HCT116 (cell line): ENCODE results near the gene PRDM9. TPM values are rescaled to one million over a fixed set of nuclear protein-coding genes. Genes with fewer than 3 reads are reported as not detected.
"Not testable (repeated sequence)": the region's sequence is repeated elsewhere in the genome, so short reads cannot be mapped to it uniquely, and the experiment has no call there.

ENCODE experiments used
- ATAC-seq: fragments of 200-7000 bp; cut with Tn5 transposase; 2 replicates; pipeline ENCODE4 v1.9.1; 2020; ENCODE audit warnings: mild to moderate bottlenecking, moderate library complexity
- BruUV-seq: library from RNA; stranded (reverse); fragments of 400-500 nt; replicated peaks from 2 replicates; lab custom pipeline; 2021; lab: Mats Ljungman, UMichigan
- CTCF ChIA-PET: fragments of 300-600 bp; sonication (Branson Sonifier 250); formaldehyde crosslinking; loops from one replicate; lab custom pipeline; 2021; ENCODE audit warnings: antibody characterized with exemption; lab: Charles Lee
- POLR2A ChIA-PET: fragments of 300-600, 350-600 bp; sonication (Branson Sonifier 250); formaldehyde crosslinking; loops from one replicate; lab custom pipeline; 2021; ENCODE audit warnings: antibody characterized with exemption; lab: Charles Lee
- RAD21 ChIA-PET, 2 experiments: fragments of 300-600 bp; sonication (Branson Sonifier 250); formaldehyde crosslinking; loops; one replicate each; lab custom pipeline; 2023; ENCODE audit warnings: low total read pairs in 2 of 2; ENCODE audit not compliant: uncharacterized antibody in 2 of 2, unreplicated experiment in 2 of 2, low non-redundant PET in 1 of 2; lab: Charles Lee
- DNase-seq: peaks from one replicate; pipeline ENCODE4 v3.0.0-alpha.2; 2010; ENCODE audit warnings: low read depth, low spot score
- H2AFZ ChIP-seq: fragments of 200-600 bp; shearing (Covaris generic), sonication (generic); 2 replicates; pipeline ENCODE4 v1.6.1; 2017; ENCODE audit warnings: low read depth, mixed run types, mixed read lengths, antibody characterized with exemption, low read length; ENCODE audit not compliant: poor library complexity, severe bottlenecking
- H3K27ac ChIP-seq: 2 replicates; pipeline ENCODE4 v1.5.1; 2012; ENCODE audit warnings: low read depth, low read length
- H3K27me3 ChIP-seq: fragments of 200-600 bp; sonication (generic); 2 replicates; pipeline ENCODE4 v1.6.1; 2016; ENCODE audit warnings: mixed run types, low read length, mixed read lengths; ENCODE audit not compliant: insufficient read depth
- H3K36me3 ChIP-seq, 2 experiments: fragments of 200-500 bp in 1 of 2; fragments of 200-600 bp in 1 of 2; sonication (Bioruptor generic) in 1 of 2; sonication (generic) in 1 of 2; 2 replicates each; pipeline versions ENCODE4 v1.5.1 to v1.6.1; 2014 to 2016; ENCODE audit warnings: low read length in 2 of 2, inconsistent platforms in 1 of 2, mixed read lengths in 1 of 2, mixed run types in 1 of 2; ENCODE audit not compliant: insufficient read depth in 2 of 2, control insufficient read depth in 1 of 2
- H3K4me1 ChIP-seq, 2 experiments: fragments of 200-600 bp in 1 of 2; sonication (generic) in 1 of 2; 2 replicates each; pipeline versions ENCODE4 v1.5.1 to v1.6.1; 2012 to 2017; ENCODE audit warnings: low read length in 2 of 2, inconsistent platforms in 1 of 2, mild to moderate bottlenecking in 1 of 2, mixed read lengths in 1 of 2, mixed run types in 1 of 2, moderate library complexity in 1 of 2; ENCODE audit not compliant: insufficient read depth in 2 of 2, control insufficient read depth in 1 of 2
- H3K4me2 ChIP-seq: fragments of 200-600 bp; sonication (generic); 2 replicates; pipeline ENCODE4 v1.6.1; 2017; ENCODE audit warnings: mixed run types, low read length, mixed read lengths
- H3K4me3 ChIP-seq, 2 experiments: fragments of 200-600 bp in 1 of 2; sonication (generic) in 1 of 2; replicated peaks in 1 of 2; 2 replicates each; pipeline ENCODE4 v1.5.1; 2011 to 2016; ENCODE audit warnings: low read length in 2 of 2, control low read depth in 1 of 2, low read depth in 1 of 2, mild to moderate bottlenecking in 1 of 2, mixed read lengths in 1 of 2, mixed run types in 1 of 2
- H3K79me2 ChIP-seq: fragments of 200-600 bp; sonication (generic); 2 replicates; pipeline ENCODE4 v1.6.1; 2017; ENCODE audit warnings: mild to moderate bottlenecking, mixed run types, low read length, moderate library complexity, mixed read lengths; ENCODE audit not compliant: insufficient read depth
- H3K9ac ChIP-seq: fragments of 200-600 bp; sonication (generic); 2 replicates; pipeline ENCODE4 v1.6.1; 2016; ENCODE audit warnings: low read length, mixed read lengths
- H3K9me2 ChIP-seq: fragments of 200-600 bp; sonication (generic), shearing (Covaris generic); 2 replicates; pipeline ENCODE4 v1.6.1; 2017; ENCODE audit warnings: mixed run types, mild to moderate bottlenecking, moderate library complexity; ENCODE audit not compliant: insufficient read depth
- H3K9me3 ChIP-seq, 2 experiments: fragments of 200-500 bp in 1 of 2; fragments of 200-600 bp in 1 of 2; sonication (Bioruptor generic) in 1 of 2; sonication (generic) in 1 of 2; 2 replicates each; pipeline ENCODE4 v1.6.1; 2014 to 2017; ENCODE audit warnings: low read length in 2 of 2, mixed read lengths in 2 of 2, inconsistent platforms in 1 of 2, low read depth in 1 of 2, mild to moderate bottlenecking in 1 of 2, mixed run types in 1 of 2, moderate library complexity in 1 of 2; ENCODE audit not compliant: control insufficient read depth in 1 of 2, insufficient read depth in 1 of 2
- H4K20me1 ChIP-seq: fragments of 200-600 bp; sonication (generic), shearing (Covaris generic); 2 replicates; pipeline ENCODE4 v1.6.1; 2017; ENCODE audit warnings: mixed run types, mild to moderate bottlenecking, moderate library complexity; ENCODE audit not compliant: insufficient read depth
- CTCF ChIP-seq, 3 experiments: fragments of 200-600 bp in 1 of 3; sonication (generic) in 1 of 3; IDR thresholded peaks in 2 of 3; conservative IDR thresholded peaks in 1 of 3; 2 replicates each; pipeline ENCODE4 v1.5.1; 2012 to 2017; ENCODE audit warnings: low read depth in 2 of 3, low read length in 2 of 3, antibody characterized with exemption in 1 of 3, borderline replicate concordance in 1 of 3, control low read depth in 1 of 3, mild to moderate bottlenecking in 1 of 3, mixed read lengths in 1 of 3, mixed run types in 1 of 3, moderate library complexity in 1 of 3; ENCODE audit not compliant: insufficient read depth in 1 of 3
- EGR1 ChIP-seq: IDR thresholded peaks from 2 replicates; pipeline ENCODE4 v1.6.1; 2012; ENCODE audit warnings: low read depth
- ELF1 ChIP-seq: IDR thresholded peaks from 2 replicates; pipeline ENCODE4 v1.6.1; 2012; ENCODE audit warnings: low read depth, borderline replicate concordance
- EZH2 ChIP-seq: fragments of 200-600 bp; sonication (generic); IDR thresholded peaks from 2 replicates; pipeline ENCODE4 v1.6.1; 2017; ENCODE audit warnings: antibody characterized with exemption, mixed run types
- FOSL1 ChIP-seq: IDR thresholded peaks from 2 replicates; pipeline ENCODE4 v1.6.1; 2012; ENCODE audit warnings: low read depth
- JUND ChIP-seq: IDR thresholded peaks from 2 replicates; pipeline ENCODE4 v1.6.1; 2012
- POLR2AphosphoS5 ChIP-seq: IDR thresholded peaks from 2 replicates; pipeline ENCODE4 v1.6.1; 2011; ENCODE audit warnings: mild to moderate bottlenecking, low read depth, low read length, moderate library complexity
- SIN3A ChIP-seq: IDR thresholded peaks from 2 replicates; pipeline ENCODE4 v1.6.1; 2012; ENCODE audit warnings: low read depth
- SP1 ChIP-seq: IDR thresholded peaks from 2 replicates; pipeline ENCODE4 v1.6.1; 2012; ENCODE audit warnings: low read depth
- TCF7L2 ChIP-seq: IDR thresholded peaks from 2 replicates; pipeline ENCODE4 v1.7.0; 2011; ENCODE audit warnings: borderline replicate concordance, inconsistent platforms; ENCODE audit not compliant: insufficient read depth, insufficient read length; ENCODE audit errors: extremely low read depth
- YY1 ChIP-seq: IDR thresholded peaks from 2 replicates; pipeline ENCODE4 v1.6.1; 2011; ENCODE audit warnings: low read length, low read depth, moderate library complexity, mild to moderate bottlenecking; ENCODE audit not compliant: insufficient replicate concordance; ENCODE audit errors: extremely low read depth
- ZBTB33 ChIP-seq: IDR thresholded peaks from 2 replicates; pipeline ENCODE4 v1.6.1; 2011; ENCODE audit warnings: mild to moderate bottlenecking, low read length, moderate library complexity; ENCODE audit not compliant: insufficient replicate concordance; ENCODE audit errors: extremely low read depth
- intact Hi-C: fragments of 100-400 bp; cut with micrococcal nuclease; formaldehyde crosslinking; loops from 2 replicates; pipeline ENCODE4 v1.10.0; 2022
- total RNA-seq: library from RNA; stranded (reverse); gene quantifications from one replicate; pipeline ENCODE4 v1.2.1, GENCODE V29; 2021; ENCODE audit not compliant: unreplicated experiment

Gene PRDM9
- total RNA-seq, 1 experiment from 2014 or later, result not detected

- TF ChIP-seq ZBTB33, result no peak
- no peak for TF ChIP-seq JUND
- no peak for TF ChIP-seq POLR2AphosphoS5
- TF ChIP-seq SP1, result no peak
- TF ChIP-seq EGR1, result no peak
- TF ChIP-seq TCF7L2, result no peak
Observed at GRCh38 chr5:23484096-23484495, 23.3 kb upstream of the PRDM9 start (continued).

GRCh38 chr5:23486227-23486626, 21.2 kb upstream of the PRDM9 start:
- H4K20me1 ChIP-seq, H3K27ac ChIP-seq, BruUV-seq, H3K9me2 ChIP-seq, H3K79me2 ChIP-seq, H3K36me3 ChIP-seq, H3K4me2 ChIP-seq, H3K4me1 ChIP-seq, H2AFZ ChIP-seq, H3K27me3 ChIP-seq, POLR2A ChIA-PET, H3K9ac ChIP-seq, ATAC-seq, CTCF ChIA-PET, DNase-seq, RAD21 ChIA-PET, intact Hi-C loops, H3K4me3 ChIP-seq: not testable (repeated sequence)
- peaks cover 0 to 23% of the 10 kb centered on the region in 2 experiments; a peak in 2 of 4 replicates for H3K9me3 ChIP-seq

GRCh38 chr5:23490993-23491392, 16.4 kb upstream of the PRDM9 start:
- RAD21 ChIA-PET, result no interaction called here
- Histone ChIP-seq H3K4me3 (no peak overlapping the region), H2AFZ (no peak overlapping the region), H4K20me1 (no peaks in the 10 kb centered on the region), H3K9me3 (peaks cover 5 to 26% of the 10 kb centered on the region in 2 experiments; a peak in 2 of 4 replicates), H3K36me3 (no peaks in the 10 kb centered on the region), H3K9me2 (no peaks in the 10 kb centered on the region), H3K27me3 (no peaks in the 10 kb centered on the region), H3K4me1 (no peaks in the 10 kb centered on the region), H3K4me2 (no peak overlapping the region), H3K79me2 (no peaks in the 10 kb centered on the region), H3K9ac (no peak overlapping the region), H3K27ac (no peak overlapping the region)
- no TSS peak for BruUV-seq
- intact Hi-C loops, result no loop called here
- ATAC-seq (no peak), DNase-seq (no peak)
- CTCF ChIA-PET, result no interaction called here
- POLR2A ChIA-PET, result no interaction called here
- TF ChIP-seq ZBTB33 (no peak), YY1 (no peak), JUND (no peak), FOSL1 (no peak), SIN3A (no peak), CTCF (IDR thresholded peaks at IDR 0.05 in 2 of 3, conservative IDR thresholded peaks at IDR 0.05 in 1 of 3; ENCODE audit: borderline replicate concordance in 1 of 3, insufficient read depth in 1 of 3, low read depth in 2 of 3, low read length in 2 of 3) (no peak), EZH2 (no peak), ELF1 (no peak)
